ENCODE data around the gene EFHC1. TPM values are rescaled to one million over a fixed set of nuclear protein-coding genes. Genes with fewer than 3 reads are reported as not detected.

The EFHC1 gene
- total RNA-seq, 2 experiments from 2014 or later = 20.7 to 24.8 TPM

DNA sequence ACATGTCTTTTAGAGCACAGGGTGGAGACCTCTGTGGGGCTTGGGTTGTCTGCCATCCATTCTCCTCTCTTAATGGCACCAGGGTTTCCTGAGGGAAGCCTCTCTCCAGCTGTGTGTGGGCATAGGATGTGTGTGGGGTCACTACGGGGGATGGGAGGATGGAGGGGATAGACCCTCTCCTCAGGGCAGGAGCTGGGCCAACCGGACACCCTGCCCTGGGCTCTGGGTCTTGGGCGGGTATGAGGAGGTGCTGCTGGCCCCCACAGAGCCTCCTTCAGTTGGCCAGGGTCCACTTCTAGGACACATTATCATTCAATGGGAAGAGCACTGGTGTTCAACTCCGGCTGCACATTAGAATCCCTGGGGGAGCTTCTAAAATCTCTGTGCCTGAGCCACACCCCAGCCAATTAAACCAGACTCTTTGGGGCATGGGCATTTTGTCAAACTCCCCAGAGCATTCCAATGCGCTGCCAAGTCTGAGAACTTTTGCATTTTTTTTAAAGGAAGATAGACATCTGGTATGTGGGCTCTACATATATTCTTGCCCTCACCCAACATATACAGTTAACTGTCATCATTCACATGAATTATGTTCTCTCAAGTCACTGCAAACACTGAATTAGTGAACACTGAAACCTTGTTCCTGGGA lies 118.2 kb downstream of the EFHC1 start:
- H3K4me1 ChIP-seq (ENCODE audit: insufficient read depth, low read length, poor library complexity, severe bottlenecking) = peaks cover 74% of the 10 kb centered on the region
- ChIA-PET POLR2A (interaction anchor here (0.5 to 9.5 kb wide), 8 partner anchors 11 to 119 kb away, joined by 3 to 72 read pairs (median 7); partner anchors contain the start of gene EFHC1), CTCF (ENCODE audit: unreplicated experiment) (interaction anchor here (1.0 to 1.8 kb wide), 3 partner anchors 12 to 125 kb away, joined by 3 to 4 read pairs (median 3); no protein-coding TSS in a partner anchor)
- DNase-seq (ENCODE audit: low spot score) = no peak
- H3K36me3 ChIP-seq (ENCODE audit: insufficient read depth, low read length) = peaks cover 19% of the 10 kb centered on the region
- no peaks in the 10 kb centered on the region for H4K20me1 ChIP-seq (ENCODE audit: insufficient read depth, low read length)
- H3K9me2 ChIP-seq (ENCODE audit: insufficient read depth, low read length) = no peaks in the 10 kb centered on the region
- peak overlapping the region; percentile 95 for H3K27ac ChIP-seq (ENCODE audit: low read depth, low read length, poor library complexity, severe bottlenecking)
- H3K79me2 ChIP-seq (ENCODE audit: insufficient read depth, low read depth, low read length) = peaks cover 38% of the 10 kb centered on the region
- no peaks in the 10 kb centered on the region for H3K9me3 ChIP-seq (ENCODE audit: low read length)
- H2AFZ ChIP-seq (ENCODE audit: low read length) = no peak overlapping the region
- no TSS peak for BruUV-seq (replicated peaks)
- peak overlapping the region; percentile 55 for H3K4me3 ChIP-seq (ENCODE audit: low read depth, low read length, poor library complexity, severe bottlenecking)
- peak overlapping the region; percentile 91 for H3K4me2 ChIP-seq (ENCODE audit: low read length)
- intact Hi-C loops (cut with micrococcal nuclease; ENCODE audit: unreplicated experiment) = no loop called here
- TF ChIP-seq, protein P1, sequence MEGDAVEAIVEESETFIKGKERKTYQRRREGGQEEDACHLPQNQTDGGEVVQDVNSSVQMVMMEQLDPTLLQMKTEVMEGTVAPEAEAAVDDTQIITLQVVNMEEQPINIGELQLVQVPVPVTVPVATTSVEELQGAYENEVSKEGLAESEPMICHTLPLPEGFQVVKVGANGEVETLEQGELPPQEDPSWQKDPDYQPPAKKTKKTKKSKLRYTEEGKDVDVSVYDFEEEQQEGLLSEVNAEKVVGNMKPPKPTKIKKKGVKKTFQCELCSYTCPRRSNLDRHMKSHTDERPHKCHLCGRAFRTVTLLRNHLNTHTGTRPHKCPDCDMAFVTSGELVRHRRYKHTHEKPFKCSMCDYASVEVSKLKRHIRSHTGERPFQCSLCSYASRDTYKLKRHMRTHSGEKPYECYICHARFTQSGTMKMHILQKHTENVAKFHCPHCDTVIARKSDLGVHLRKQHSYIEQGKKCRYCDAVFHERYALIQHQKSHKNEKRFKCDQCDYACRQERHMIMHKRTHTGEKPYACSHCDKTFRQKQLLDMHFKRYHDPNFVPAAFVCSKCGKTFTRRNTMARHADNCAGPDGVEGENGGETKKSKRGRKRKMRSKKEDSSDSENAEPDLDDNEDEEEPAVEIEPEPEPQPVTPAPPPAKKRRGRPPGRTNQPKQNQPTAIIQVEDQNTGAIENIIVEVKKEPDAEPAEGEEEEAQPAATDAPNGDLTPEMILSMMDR (conservative IDR thresholded peaks at IDR 0.05; ENCODE audit: low read length) = no peak
- TF ChIP-seq EZH2phosphoT487 (IDR thresholded peaks at IDR 0.05; ENCODE audit: borderline replicate concordance, low read depth, low read length) = no peak

DNA sequence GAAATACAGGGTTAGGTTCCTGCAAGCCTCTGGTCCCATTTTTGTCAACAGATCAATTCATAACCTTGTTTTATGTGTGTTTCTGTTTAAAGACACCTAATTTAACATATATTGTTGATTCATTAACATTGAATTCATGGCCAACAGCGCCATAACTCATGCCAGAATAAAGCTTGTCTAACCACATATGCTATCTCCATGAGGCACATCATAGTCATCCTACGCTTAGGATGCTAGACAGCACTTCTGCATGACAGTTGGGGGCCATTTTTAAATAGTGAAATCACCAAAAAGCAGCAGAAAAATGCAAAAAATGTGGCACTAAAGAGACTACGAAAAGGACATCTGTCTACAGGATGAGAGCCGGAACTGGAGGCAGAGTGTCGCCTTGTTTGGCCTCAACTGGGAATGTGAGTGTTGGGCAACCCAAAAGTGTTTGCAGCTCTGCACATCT lies 118.8 kb downstream of the EFHC1 start:
- Histone ChIP-seq H3K9me3 (ENCODE audit: low read length) (no peaks in the 10 kb centered on the region), H3K27ac (ENCODE audit: low read depth, low read length, poor library complexity, severe bottlenecking) (peak overlapping the region; percentile 95), H3K9me2 (ENCODE audit: insufficient read depth, low read length) (no peaks in the 10 kb centered on the region), H3K4me1 (ENCODE audit: insufficient read depth, low read length, poor library complexity, severe bottlenecking) (peaks cover 75% of the 10 kb centered on the region), H3K79me2 (ENCODE audit: insufficient read depth, low read depth, low read length) (peaks cover 44% of the 10 kb centered on the region), H2AFZ (ENCODE audit: low read length) (no peak overlapping the region), H3K36me3 (ENCODE audit: insufficient read depth, low read length) (peaks cover 14% of the 10 kb centered on the region), H3K4me3 (ENCODE audit: low read depth, low read length, poor library complexity, severe bottlenecking) (no peak overlapping the region), H3K4me2 (ENCODE audit: low read length) (peak overlapping the region; percentile 91), H4K20me1 (ENCODE audit: insufficient read depth, low read length) (no peaks in the 10 kb centered on the region)
- no peak for DNase-seq (ENCODE audit: low spot score)
- BruUV-seq (replicated peaks) = no TSS peak
- intact Hi-C loops (cut with micrococcal nuclease; ENCODE audit: unreplicated experiment) = no loop called here
- POLR2A ChIA-PET = interaction anchor here (0.7 to 9.5 kb wide), 6 partner anchors 12 to 464 kb away, joined by 3 to 72 read pairs (median 6); no protein-coding TSS in a partner anchor
- CTCF ChIA-PET (ENCODE audit: unreplicated experiment) = interaction anchor here (1.3 to 2.2 kb wide), 3 partner anchors 11 to 14 kb away, joined by 3 to 5 read pairs (median 4); no protein-coding TSS in a partner anchor
- no peak for TF ChIP-seq EZH2phosphoT487 (IDR thresholded peaks at IDR 0.05; ENCODE audit: borderline replicate concordance, low read depth, low read length)
- TF ChIP-seq, protein P1 (conservative IDR thresholded peaks at IDR 0.05; ENCODE audit: low read length) = no peak

DNA sequence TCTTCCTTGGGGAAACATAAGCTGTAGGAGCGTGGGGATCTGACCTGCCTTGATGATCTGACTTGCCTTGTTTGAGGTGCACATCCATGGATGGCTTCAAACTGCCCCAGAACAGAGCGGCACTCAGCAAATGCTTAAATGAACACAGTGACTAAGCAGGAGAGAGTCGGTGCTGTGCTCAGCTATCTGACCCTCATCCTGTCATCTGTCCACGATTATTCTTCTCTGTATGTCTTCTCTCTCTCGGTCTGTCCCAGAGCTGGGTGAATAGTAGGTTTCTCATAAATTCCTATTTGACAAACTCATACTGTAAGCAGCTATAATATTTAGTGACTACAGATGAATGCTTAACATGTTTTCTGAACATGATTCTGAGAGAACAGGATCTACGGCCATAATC lies 119.5 kb downstream of the EFHC1 start:
- Histone ChIP-seq H3K4me2 (ENCODE audit: low read length) (peak overlapping the region; percentile 14; the same call in 1 of the 2 replicates), H3K27ac (ENCODE audit: low read depth, low read length, poor library complexity, severe bottlenecking) (no peak overlapping the region), H2AFZ (ENCODE audit: low read length) (no peak overlapping the region), H3K4me1 (ENCODE audit: insufficient read depth, low read length, poor library complexity, severe bottlenecking) (peaks cover 75% of the 10 kb centered on the region), H4K20me1 (ENCODE audit: insufficient read depth, low read length) (no peaks in the 10 kb centered on the region), H3K4me3 (ENCODE audit: low read depth, low read length, poor library complexity, severe bottlenecking) (no peak overlapping the region), H3K36me3 (ENCODE audit: insufficient read depth, low read length) (peaks cover 12% of the 10 kb centered on the region), H3K9me3 (ENCODE audit: low read length) (no peaks in the 10 kb centered on the region), H3K79me2 (ENCODE audit: insufficient read depth, low read depth, low read length) (peaks cover 48% of the 10 kb centered on the region), H3K9me2 (ENCODE audit: insufficient read depth, low read length) (no peaks in the 10 kb centered on the region)
- intact Hi-C loops (cut with micrococcal nuclease; ENCODE audit: unreplicated experiment) = no loop called here
- CTCF ChIA-PET (ENCODE audit: unreplicated experiment) = interaction anchor here (2.2 kb wide), 1 partner anchor 11 kb away, joined by 5 read pairs; no protein-coding TSS in a partner anchor
- no TSS peak for BruUV-seq (replicated peaks)
- POLR2A ChIA-PET = interaction anchor here (0.6 to 9.5 kb wide), 4 partner anchors 12 to 81 kb away, joined by 3 to 72 read pairs (median 6); no protein-coding TSS in a partner anchor
- TF ChIP-seq EZH2phosphoT487 (IDR thresholded peaks at IDR 0.05; ENCODE audit: borderline replicate concordance, low read depth, low read length) = no peak
- TF ChIP-seq, protein P1 (conservative IDR thresholded peaks at IDR 0.05; ENCODE audit: low read length) = no peak
- DNase-seq (ENCODE audit: low spot score) = no peak
